ENCODE data around the gene DHDH. TPM values are rescaled to one million over a fixed set of nuclear protein-coding genes. Genes with fewer than 3 reads are reported as not detected.
"Not testable (repeated sequence)": the region's sequence is repeated elsewhere in the genome, so short reads cannot be mapped to it uniquely, and the experiment has no call there.

DHDH gene
- total RNA-seq, 2 donors from 2014 or later, result 0.50 to 0.86 TPM

GRCh38 chr19:48921721-48922500 is 11.6 kb upstream of the DHDH start:
- no peaks in the 10 kb centered on the region for H3K27me3 Mint-ChIP-seq
- ATAC-seq (no peak), DNase-seq (no peak)
- no peak overlapping the region for H3K27ac Mint-ChIP-seq
- no peaks in the 10 kb centered on the region for H3K36me3 Mint-ChIP-seq (ENCODE audit: low read depth)
- no peak overlapping the region for H3K4me3 Mint-ChIP-seq
- peaks cover 2% of the 10 kb centered on the region for H3K4me1 Mint-ChIP-seq
- H3K9me3 ChIP-seq (ENCODE audit: control insufficient read depth, low read length, poor library complexity, severe bottlenecking), result no peaks in the 10 kb centered on the region

GRCh38 chr19:48922548-48923490 is 10.7 kb upstream of the DHDH start:
- ATAC-seq (no peak), DNase-seq (no peak)
- Mint-ChIP-seq H3K36me3 (ENCODE audit: low read depth) (no peaks in the 10 kb centered on the region), H3K4me3 (no peak overlapping the region), H3K4me1 (peaks cover 2% of the 10 kb centered on the region), H3K27ac (no peak overlapping the region), H3K27me3 (no peaks in the 10 kb centered on the region)
- H3K9me3 ChIP-seq (ENCODE audit: control insufficient read depth, low read length, poor library complexity, severe bottlenecking), result no peaks in the 10 kb centered on the region

DNA sequence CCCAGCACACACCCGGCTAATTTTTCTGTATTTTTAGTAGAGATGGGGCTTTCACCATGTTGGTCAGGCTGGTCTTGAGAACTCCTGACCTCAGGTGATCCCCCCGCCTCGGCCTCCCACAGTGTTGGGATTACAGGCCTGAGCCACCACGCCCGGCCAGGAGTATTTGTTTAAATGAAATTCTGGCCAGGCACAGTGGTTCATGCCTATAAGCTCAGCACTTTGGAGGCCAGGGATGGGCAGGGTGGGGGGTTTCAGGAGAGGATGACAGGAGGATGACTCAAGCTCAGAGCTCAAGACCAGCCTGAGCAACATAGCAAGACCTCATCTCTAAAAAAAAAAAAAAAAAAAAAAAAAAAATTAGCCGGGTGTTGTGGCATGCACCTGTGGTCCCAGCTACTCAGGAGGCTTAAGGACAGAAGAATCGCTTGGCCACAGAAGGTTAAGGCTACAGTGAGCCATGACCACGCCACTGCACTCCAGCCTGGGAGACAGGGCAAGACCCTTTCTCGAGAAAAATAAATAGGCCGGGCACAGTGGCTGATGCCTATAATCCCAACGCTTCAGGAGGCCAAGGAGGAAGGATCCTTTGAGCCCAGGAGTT is 8.2 kb upstream of the DHDH start:
- no peaks in the 10 kb centered on the region for H3K27me3 Mint-ChIP-seq
- H3K4me1 Mint-ChIP-seq, result no peaks in the 10 kb centered on the region
- H3K36me3 Mint-ChIP-seq (ENCODE audit: low read depth), result no peaks in the 10 kb centered on the region
- no peak for ATAC-seq
- no peaks in the 10 kb centered on the region for H3K9me3 ChIP-seq (ENCODE audit: control insufficient read depth, low read length, poor library complexity, severe bottlenecking)
- no peak for DNase-seq
- no peak overlapping the region for H3K4me3 Mint-ChIP-seq
- no peak overlapping the region for H3K27ac Mint-ChIP-seq

- not testable (repeated sequence) for H3K4me1 Mint-ChIP-seq; H3K9me3 ChIP-seq (ENCODE audit: control insufficient read depth, low read length, poor library complexity, severe bottlenecking); H3K4me3 Mint-ChIP-seq; H3K36me3 Mint-ChIP-seq (ENCODE audit: low read depth); DNase-seq; ATAC-seq; H3K27ac Mint-ChIP-seq; H3K27me3 Mint-ChIP-seq
These were observed 7.6 kb upstream of the DHDH start for GRCh38 chr19:48925890-48926289.

GRCh38 chr19:48926909-48927308 is 6.6 kb upstream of the DHDH start:
- H3K9me3 ChIP-seq (ENCODE audit: control insufficient read depth, low read length, poor library complexity, severe bottlenecking), result no peaks in the 10 kb centered on the region
- ATAC-seq (no peak), DNase-seq (no peak)
- Mint-ChIP-seq H3K36me3 (ENCODE audit: low read depth) (no peaks in the 10 kb centered on the region), H3K27me3 (no peaks in the 10 kb centered on the region), H3K4me1 (no peaks in the 10 kb centered on the region), H3K4me3 (no peak overlapping the region), H3K27ac (no peak overlapping the region)

DNA sequence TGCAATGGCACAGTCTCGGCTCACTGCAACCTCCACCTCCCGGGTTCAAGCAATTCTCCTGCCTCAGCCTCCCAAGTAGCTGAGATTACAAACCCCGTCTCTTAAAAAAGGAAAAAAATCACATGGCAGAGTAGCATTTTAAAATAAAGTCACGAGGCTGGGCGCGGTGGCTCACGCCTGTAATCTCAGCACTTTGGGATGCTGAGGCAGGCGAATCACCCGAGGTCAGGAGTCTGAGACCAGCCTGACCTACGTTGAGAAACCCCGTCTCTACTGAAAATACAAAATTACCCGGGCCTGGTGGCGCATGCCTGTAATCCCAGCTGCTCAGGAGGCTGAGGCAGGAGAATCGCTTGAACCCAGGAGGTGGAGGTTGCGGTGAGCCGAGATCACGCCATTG is 5.8 kb upstream of the DHDH start:
- not testable (repeated sequence) for H3K27ac Mint-ChIP-seq; H3K4me3 Mint-ChIP-seq; H3K4me1 Mint-ChIP-seq; H3K36me3 Mint-ChIP-seq (ENCODE audit: low read depth); H3K9me3 ChIP-seq (ENCODE audit: control insufficient read depth, low read length, poor library complexity, severe bottlenecking); DNase-seq; H3K27me3 Mint-ChIP-seq; ATAC-seq

- H3K9me3 ChIP-seq (ENCODE audit: control insufficient read depth, low read length, poor library complexity, severe bottlenecking), result no peaks in the 10 kb centered on the region
- Mint-ChIP-seq H3K4me1 (peaks cover 3% of the 10 kb centered on the region), H3K4me3 (no peak overlapping the region), H3K27ac (no peak overlapping the region), H3K36me3 (ENCODE audit: low read depth) (no peaks in the 10 kb centered on the region), H3K27me3 (no peaks in the 10 kb centered on the region)
- DNase-seq (no peak), ATAC-seq (no peak)
These were observed 5.1 kb upstream of the DHDH start for GRCh38 chr19:48928164-48929025.

DNA sequence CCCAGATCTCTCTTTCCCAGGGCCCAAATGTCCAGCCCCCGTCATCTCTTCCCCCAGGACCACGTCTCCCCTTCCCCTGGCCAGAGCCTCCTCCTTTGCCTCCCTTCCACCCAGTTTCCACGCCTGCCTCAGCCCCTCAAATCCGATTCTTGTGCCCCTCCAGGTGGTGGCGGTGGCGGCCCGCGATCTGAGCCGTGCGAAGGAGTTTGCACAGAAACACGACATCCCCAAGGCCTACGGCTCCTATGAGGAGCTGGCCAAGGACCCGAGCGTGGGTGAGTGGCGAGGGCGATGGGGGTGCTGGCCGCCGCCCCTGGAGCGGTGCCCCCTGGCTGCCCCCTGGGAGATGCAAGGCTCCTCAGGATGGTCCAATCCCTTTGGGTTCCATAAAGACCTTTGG is 1.3 kb downstream of the DHDH start:
- DNase-seq, result no peak
- H3K9me3 ChIP-seq (ENCODE audit: control insufficient read depth, low read length, poor library complexity, severe bottlenecking), result no peaks in the 10 kb centered on the region
- Mint-ChIP-seq H3K27me3 (no peaks in the 10 kb centered on the region), H3K4me3 (peak overlapping the region; percentile 43), H3K4me1 (peaks cover 8% of the 10 kb centered on the region), H3K36me3 (ENCODE audit: low read depth) (no peaks in the 10 kb centered on the region), H3K27ac (no peak overlapping the region)
- no peak for ATAC-seq

GRCh38 chr19:48935864-48936263 is 2.4 kb downstream of the DHDH start:
- H3K9me3 ChIP-seq (ENCODE audit: control insufficient read depth, low read length, poor library complexity, severe bottlenecking), result no peaks in the 10 kb centered on the region
- H3K4me3 Mint-ChIP-seq, result no peak overlapping the region
- H3K27ac Mint-ChIP-seq, result no peak overlapping the region
- peaks cover 8% of the 10 kb centered on the region for H3K4me1 Mint-ChIP-seq
- H3K27me3 Mint-ChIP-seq, result no peaks in the 10 kb centered on the region
- H3K36me3 Mint-ChIP-seq (ENCODE audit: low read depth), result no peaks in the 10 kb centered on the region
- DNase-seq, result no peak
- no peak for ATAC-seq

- no peak overlapping the region for H3K4me3 Mint-ChIP-seq
- DNase-seq (no peak), ATAC-seq (no peak)
- H3K27me3 Mint-ChIP-seq, result no peaks in the 10 kb centered on the region
- no peaks in the 10 kb centered on the region for H3K36me3 Mint-ChIP-seq (ENCODE audit: low read depth)
- H3K27ac Mint-ChIP-seq, result no peak overlapping the region
- peaks cover 6% of the 10 kb centered on the region for H3K4me1 Mint-ChIP-seq
- H3K9me3 ChIP-seq (ENCODE audit: control insufficient read depth, low read length, poor library complexity, severe bottlenecking), result no peaks in the 10 kb centered on the region
These were observed 4.8 kb downstream of the DHDH start for GRCh38 chr19:48938256-48938655.

GRCh38 chr19:48940902-48941301 is 7.4 kb downstream of the DHDH start:
- Mint-ChIP-seq H3K4me3 (no peak overlapping the region), H3K27me3 (no peaks in the 10 kb centered on the region), H3K27ac (no peak overlapping the region), H3K4me1 (no peaks in the 10 kb centered on the region), H3K36me3 (ENCODE audit: low read depth) (no peaks in the 10 kb centered on the region)
- ATAC-seq (no peak), DNase-seq (no peak)
- no peaks in the 10 kb centered on the region for H3K9me3 ChIP-seq (ENCODE audit: control insufficient read depth, low read length, poor library complexity, severe bottlenecking)

- Mint-ChIP-seq H3K27me3 (no peaks in the 10 kb centered on the region), H3K4me1 (no peaks in the 10 kb centered on the region), H3K36me3 (ENCODE audit: low read depth) (no peaks in the 10 kb centered on the region), H3K27ac (no peak overlapping the region), H3K4me3 (no peak overlapping the region)
- ATAC-seq (no peak), DNase-seq (no peak)
- no peaks in the 10 kb centered on the region for H3K9me3 ChIP-seq (ENCODE audit: control insufficient read depth, low read length, poor library complexity, severe bottlenecking)
These were observed 9.6 kb downstream of the DHDH start for GRCh38 chr19:48943081-48943480.

- Mint-ChIP-seq H3K4me3 (no peak overlapping the region), H3K27ac (no peak overlapping the region), H3K27me3 (no peaks in the 10 kb centered on the region), H3K36me3 (ENCODE audit: low read depth) (no peaks in the 10 kb centered on the region), H3K4me1 (no peaks in the 10 kb centered on the region)
- DNase-seq, result no peak
- no peak for ATAC-seq
- H3K9me3 ChIP-seq (ENCODE audit: control insufficient read depth, low read length, poor library complexity, severe bottlenecking), result no peaks in the 10 kb centered on the region
These were observed 11.9 kb downstream of the DHDH start for GRCh38 chr19:48945415-48945814.
